Panc1 (cell line): ENCODE measurements around the gene SETD1B.

Experiments used
- CTCF ChIP-seq: fragments of 450-650 bp; IDR thresholded peaks from 2 replicates; pipeline ENCODE4 v1.5.1; 2017; ENCODE audit warnings: mild to moderate bottlenecking
- POLR2AphosphoS5 ChIP-seq: IDR thresholded peaks from 2 replicates; pipeline ENCODE4 v1.6.1; 2012; ENCODE audit warnings: mild to moderate bottlenecking, low read depth, low read length, moderate library complexity
- SIN3A ChIP-seq: IDR thresholded peaks from 2 replicates; pipeline ENCODE4 v1.6.1; 2012; ENCODE audit warnings: low read depth, mild to moderate bottlenecking, low read length, moderate library complexity, borderline replicate concordance; ENCODE audit not compliant: insufficient read depth
- TCF7L2 ChIP-seq: IDR thresholded peaks from 2 replicates; pipeline ENCODE4 v1.6.1; 2011; ENCODE audit warnings: mild to moderate bottlenecking, low read depth, low read length, inconsistent platforms
- TF ChIP-seq, protein P1 (sequence below), 2 experiments: IDR thresholded peaks; 2 replicates each; pipeline ENCODE4 v1.6.1; 2011 to 2012; ENCODE audit warnings: low read depth in 2 of 2, control low read depth in 1 of 2, low read length in 1 of 2, mild to moderate bottlenecking in 1 of 2, moderate library complexity in 1 of 2; ENCODE audit not compliant: insufficient read depth in 1 of 2

GRCh38 chr12:121830134-121830533 is 26.3 kb downstream of the SETD1B start:
- TF ChIP-seq POLR2AphosphoS5 (no peak), CTCF (no peak), SIN3A (no peak), TCF7L2 (no peak)
- TF ChIP-seq, protein P1, sequence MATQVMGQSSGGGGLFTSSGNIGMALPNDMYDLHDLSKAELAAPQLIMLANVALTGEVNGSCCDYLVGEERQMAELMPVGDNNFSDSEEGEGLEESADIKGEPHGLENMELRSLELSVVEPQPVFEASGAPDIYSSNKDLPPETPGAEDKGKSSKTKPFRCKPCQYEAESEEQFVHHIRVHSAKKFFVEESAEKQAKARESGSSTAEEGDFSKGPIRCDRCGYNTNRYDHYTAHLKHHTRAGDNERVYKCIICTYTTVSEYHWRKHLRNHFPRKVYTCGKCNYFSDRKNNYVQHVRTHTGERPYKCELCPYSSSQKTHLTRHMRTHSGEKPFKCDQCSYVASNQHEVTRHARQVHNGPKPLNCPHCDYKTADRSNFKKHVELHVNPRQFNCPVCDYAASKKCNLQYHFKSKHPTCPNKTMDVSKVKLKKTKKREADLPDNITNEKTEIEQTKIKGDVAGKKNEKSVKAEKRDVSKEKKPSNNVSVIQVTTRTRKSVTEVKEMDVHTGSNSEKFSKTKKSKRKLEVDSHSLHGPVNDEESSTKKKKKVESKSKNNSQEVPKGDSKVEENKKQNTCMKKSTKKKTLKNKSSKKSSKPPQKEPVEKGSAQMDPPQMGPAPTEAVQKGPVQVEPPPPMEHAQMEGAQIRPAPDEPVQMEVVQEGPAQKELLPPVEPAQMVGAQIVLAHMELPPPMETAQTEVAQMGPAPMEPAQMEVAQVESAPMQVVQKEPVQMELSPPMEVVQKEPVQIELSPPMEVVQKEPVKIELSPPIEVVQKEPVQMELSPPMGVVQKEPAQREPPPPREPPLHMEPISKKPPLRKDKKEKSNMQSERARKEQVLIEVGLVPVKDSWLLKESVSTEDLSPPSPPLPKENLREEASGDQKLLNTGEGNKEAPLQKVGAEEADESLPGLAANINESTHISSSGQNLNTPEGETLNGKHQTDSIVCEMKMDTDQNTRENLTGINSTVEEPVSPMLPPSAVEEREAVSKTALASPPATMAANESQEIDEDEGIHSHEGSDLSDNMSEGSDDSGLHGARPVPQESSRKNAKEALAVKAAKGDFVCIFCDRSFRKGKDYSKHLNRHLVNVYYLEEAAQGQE (IDR thresholded peaks at IDR 0.05; ENCODE audit: insufficient read depth in 1 of 2, low read depth in 2 of 2, low read length in 1 of 2), result no peak
